Activated gamma-delta T cell treated with Interleukin-2 at 50 U/mL for 16 hours (primary cell): Measurements from ENCODE around the gene ARFIP1.
"Not testable (repeated sequence)": the region's sequence is repeated elsewhere in the genome, so short reads cannot be mapped to it uniquely, and the experiment has no call there.

Experiments used
- DNase-seq: peaks from one replicate; pipeline ENCODE4 v3.0.0-alpha.2; 2020

ARFIP1 gene

DNA sequence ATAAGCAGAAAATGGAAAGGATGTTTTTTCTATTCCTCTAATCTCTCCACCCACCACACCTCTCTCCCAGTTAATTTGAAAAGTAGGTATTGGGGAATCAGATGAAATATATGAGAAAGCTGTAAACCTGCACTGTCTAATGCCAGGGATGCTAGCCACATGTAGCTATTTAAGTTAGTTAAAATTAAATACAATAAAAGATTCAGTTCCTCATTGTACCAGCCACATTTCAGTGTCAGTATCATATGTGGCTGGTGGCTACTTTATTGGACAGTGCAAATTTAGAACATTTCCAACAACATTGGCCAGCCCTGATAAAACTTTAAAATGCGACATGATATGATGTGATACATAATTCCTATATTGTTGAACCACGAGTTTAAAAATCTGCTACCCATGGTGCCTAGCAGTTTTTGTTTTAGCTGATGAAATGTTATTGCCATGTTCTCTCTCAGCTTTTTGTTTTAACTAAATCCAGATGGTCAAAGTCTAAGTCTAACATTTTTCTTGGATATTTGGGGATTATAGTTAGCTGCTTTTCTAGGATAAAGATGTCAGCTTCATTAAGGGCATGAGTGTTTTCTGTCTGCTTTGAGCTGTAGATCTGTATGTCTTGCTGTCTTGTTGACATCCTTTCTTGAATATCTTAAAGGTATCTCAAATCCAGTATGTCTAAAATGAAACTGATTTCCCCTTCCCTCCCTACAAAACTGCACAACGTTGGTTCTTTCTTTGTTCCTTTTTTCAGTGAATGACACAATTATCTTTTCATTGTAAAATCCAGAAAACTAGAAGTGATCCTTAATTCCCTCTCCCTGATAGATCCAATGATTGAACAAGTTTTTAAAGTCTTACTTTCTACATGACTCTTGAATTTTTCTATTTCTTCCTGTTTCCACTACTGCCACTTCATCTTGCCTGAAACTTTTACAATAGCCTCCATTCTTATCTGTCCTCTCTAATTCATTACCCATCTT is 6.2 kb downstream of the ARFIP1 start:
- DNase-seq: no peak

DNA sequence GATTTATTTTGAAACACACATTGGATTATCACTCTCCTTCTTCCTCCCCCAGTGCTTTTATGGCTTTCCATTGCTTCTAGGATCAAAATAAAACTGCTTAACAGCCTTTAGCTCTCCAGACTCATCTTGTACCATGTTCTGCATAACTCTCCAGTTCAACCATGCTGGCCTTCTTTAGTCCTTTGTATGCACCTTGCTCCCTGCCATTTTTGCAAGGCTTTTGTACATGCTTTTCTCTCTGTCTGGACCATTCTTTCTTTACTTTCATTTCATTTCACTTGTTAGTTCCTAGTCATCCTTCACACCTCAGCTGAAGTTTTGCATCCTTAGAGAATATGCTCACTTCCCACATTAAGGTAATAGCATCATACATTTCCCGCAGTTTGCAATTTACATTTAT is 6.9 kb downstream of the ARFIP1 start:
- DNase-seq: no peak

DNA sequence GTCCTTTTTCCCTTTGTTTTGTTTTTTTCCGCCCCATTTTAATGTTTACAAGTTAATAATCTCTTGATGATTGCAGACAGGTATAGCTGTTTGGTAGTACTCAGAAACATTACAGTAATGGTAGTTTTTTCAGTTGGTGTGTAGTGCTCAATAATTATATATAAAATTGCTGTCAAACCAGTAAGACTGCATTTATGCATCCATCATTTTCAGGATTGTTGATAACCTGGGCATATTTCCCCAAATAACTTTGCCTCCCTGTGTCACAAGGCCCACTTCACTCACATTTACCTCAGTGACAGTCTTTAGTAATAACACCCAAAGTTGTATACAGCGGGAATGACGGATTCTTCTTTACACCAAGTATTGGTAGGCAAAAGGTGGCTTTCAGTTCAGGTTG is 16.1 kb downstream of the ARFIP1 start:
- DNase-seq: no peak

- no peak for DNase-seq
These were observed 23.8 kb downstream of the ARFIP1 start for GRCh38 chr4:152803541-152803940.

DNA sequence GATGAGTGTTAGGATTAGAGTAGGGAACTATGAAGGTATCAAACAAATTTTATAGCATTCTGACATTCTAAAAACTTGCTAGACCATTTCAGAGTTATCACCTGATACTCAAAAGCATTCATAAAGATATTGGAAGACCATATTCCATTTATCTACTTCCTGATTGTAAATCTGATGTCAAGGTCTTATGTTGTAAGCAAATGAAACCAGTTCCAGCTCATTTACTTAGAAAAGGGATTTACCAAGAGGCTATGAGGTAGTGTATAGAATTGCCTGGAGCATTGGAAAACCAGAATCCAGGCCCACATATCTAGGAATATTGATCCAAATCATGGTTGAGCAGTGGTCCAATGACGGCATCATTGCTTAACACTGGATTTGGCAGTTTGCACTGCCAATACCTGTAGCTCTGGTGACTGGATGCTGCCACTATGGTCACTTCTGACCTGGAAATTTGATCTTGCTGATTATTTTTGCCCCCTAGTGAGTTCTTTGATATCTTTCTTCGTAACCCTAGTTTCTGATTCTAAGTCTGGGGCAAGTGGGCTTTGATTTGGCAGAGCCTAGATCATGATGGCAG is 25.4 kb downstream of the ARFIP1 start:
- DNase-seq: no peak

DNA sequence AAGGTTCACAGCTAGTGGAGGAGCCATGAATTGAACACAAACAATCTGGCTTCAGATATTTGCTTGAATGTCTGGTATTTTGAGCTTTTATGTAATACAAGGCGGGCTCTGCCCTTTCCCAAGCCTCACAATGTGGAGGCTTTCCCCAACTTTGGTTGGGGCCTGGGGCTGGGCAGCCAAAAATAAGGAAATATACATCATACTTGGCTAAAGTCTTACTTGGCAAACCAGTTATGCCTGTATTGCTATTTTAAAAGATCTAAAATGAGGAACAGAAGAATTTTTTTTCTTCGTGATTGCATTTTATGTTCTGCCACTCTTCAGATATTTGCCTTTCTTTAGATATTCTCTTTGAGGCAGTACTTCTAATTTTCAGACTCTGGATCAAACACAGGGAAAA is 26.1 kb downstream of the ARFIP1 start:
- DNase-seq: no peak

GRCh38 chr4:152806501-152807125 is 26.9 kb downstream of the ARFIP1 start:
- no peak for DNase-seq

DNA sequence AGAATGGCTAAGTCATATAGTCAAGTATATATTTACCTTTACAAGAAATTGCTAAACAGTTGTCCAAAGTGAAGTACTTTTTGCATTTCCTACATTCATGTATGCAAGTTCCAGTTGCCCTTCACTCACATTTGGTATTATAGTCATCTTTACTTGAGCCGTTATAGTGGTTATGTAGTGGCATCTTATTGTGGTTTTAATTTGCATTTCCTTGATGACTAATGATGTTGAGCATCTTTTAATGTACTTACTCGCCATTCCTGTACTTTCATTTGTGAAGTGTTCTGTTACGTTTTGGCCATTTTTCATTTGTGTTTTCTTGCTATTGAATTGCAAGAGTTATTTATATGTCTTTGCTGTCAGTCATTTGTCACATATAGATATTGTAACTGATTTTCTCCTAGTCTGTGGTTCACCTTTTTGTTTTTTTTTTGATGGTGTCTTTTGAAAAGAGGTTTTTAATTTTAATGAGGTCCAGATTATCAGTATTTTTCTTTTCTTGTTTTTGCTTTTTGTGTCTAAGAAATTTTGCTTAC is 27.6 kb downstream of the ARFIP1 start:
- DNase-seq: no peak

GRCh38 chr4:152808670-152809069 is 28.9 kb downstream of the ARFIP1 start:
- no peak for DNase-seq

- no peak for DNase-seq
These were observed 31.0 kb downstream of the ARFIP1 start for GRCh38 chr4:152810715-152811287.

DNA sequence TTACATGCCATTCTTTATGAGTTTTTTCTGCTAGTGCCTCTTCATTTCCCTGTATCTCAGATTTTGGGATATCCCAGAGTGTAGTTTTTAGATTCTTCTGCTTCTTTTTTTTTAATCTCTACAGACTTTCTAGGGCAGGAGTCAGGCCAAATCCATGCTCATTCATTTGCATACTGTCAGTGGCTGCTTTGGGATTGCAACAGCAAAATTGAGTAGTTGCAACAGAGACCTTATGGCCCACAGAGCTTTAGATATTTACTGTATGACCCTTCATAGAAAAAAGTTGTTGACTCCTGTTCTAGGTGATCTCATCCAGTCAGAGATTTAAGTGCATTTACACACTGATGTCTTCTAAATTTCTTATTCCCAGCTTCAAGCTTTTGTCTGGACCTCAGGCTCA is 35.3 kb downstream of the ARFIP1 start:
- no peak for DNase-seq

GRCh38 chr4:152817331-152817730 is 37.6 kb downstream of the ARFIP1 start:
- no peak for DNase-seq

- no peak for DNase-seq
These were observed 39.4 kb downstream of the ARFIP1 start for GRCh38 chr4:152819026-152819645.

DNA sequence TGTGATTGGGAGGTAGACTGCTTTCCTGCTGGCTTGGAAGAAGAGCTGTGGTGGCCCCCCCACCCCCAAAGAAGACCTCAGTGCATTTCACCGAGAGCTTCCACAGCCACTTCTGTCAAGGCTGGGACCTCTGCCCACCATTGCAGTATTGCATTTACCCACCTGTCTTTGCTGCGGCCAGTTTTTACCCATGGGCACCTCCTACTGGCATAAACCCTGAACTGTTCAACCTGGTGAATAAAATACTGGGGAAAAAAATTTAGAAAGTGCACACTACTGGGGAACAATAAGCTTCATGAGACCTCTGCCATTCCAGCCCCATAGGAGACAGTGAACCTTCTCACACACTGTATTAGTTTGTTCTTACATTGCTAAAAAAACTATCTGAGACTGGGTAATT is 40.3 kb downstream of the ARFIP1 start:
- no peak for DNase-seq

GRCh38 chr4:152822323-152822722 is 42.6 kb downstream of the ARFIP1 start:
- DNase-seq: no peak

DNA sequence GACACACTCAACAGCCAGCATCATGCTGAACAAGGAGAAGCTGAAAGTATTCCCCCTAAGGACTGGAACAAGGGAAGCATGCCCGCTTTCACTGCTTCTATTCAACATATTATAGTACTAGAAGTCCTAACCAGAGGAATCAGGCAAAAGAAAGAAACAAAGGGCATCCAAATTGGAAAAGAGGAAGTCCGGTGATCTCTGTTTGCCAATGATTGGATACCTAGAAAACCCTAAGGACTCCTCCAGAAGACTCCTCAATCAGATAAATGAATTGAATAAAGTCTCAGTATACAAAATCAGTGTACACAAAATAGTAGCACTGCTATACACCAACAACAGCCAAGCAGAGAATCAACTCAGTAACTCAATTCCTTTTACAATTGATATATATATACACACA is 44.8 kb downstream of the ARFIP1 start:
- DNase-seq: no peak

DNA sequence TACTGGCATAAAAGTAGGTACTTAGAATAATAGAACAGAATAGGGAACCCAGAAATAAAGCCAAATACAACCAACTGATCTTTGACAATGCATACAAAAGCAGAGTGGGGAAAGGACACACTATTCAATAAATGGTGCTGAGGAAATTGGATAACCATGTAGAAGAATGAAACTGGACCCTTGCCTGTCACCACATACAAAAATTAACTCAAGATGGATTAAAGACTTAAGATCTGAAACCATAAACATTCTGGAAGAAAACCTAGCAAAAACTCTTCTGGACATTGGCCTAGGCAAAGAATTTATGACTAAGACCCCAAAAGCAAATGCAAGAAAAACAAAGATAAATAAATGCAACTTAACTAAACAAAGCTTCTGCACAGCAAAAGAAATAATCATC is 45.6 kb downstream of the ARFIP1 start:
- no peak for DNase-seq

DNA sequence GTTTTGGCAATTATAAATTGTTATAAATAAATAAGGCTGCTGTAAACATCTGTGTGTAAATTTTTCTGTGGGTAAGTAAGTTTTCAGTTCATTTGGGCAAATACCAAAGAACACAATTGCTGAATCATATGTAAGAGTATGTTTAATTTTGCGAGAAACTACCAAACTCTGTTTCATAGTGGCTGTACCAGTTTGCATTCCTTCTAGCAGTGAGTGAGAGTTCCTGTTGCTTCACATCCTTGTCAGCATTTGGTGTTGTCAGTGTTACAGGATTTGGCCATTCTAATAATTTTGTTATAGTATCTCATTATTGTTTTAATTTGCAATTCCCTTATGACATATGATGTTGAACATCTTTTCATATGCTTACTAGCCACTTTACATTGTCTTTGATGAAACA is 48.4 kb downstream of the ARFIP1 start:
- DNase-seq: no peak

DNA sequence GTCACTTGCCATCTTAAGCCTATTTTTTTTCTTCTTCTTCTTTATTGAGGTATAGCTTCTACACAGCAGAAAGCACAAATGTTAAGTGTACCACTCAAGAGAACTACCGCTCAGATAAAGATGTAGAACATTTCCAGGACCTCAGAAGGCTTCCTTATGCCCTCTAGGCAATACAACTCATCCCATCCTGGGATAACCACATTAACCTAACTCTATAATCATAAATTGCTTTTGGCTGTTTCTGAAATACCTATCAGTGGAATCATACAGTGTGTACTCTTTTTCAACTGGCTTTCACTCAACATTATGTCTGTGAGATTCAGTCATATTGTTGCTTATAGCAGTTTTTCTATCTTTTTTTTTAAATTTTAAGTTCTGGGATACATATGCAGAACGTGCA is 51.7 kb downstream of the ARFIP1 start:
- DNase-seq: no peak

- no peak for DNase-seq
These were observed 57.2 kb downstream of the ARFIP1 start for GRCh38 chr4:152836936-152837335.

- DNase-seq: not testable (repeated sequence)
These were observed 60.0 kb downstream of the ARFIP1 start for GRCh38 chr4:152839729-152840128.

DNA sequence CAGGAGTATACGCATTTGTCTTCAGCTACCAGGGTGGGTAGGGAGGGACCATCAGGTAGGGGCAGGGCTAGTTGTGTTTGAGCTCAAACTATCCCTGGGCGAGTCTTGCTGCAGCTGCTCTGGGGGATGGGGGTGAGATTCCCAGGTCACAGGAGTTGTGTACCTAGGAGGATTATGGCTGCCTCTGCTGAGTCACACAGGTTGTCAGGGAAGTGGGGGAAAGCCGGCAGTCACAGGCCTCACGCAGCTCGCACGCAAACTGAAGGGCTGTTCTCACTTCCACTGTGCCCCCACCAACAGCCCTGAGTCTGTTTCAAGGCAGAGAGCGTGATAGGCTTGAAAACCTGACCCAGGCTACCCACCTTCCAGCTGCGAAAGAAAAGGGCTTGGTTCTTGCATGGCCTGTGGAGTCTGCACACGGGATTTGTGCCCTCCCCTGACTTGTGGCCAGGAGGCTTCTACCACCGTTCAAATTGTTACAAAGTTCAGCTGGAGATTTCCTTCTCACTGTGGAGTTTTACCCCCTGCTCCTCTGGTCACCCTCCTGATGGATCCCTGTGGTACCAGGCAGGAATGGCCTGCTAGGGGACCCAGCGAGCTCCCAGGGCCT is 63.8 kb downstream of the ARFIP1 start:
- DNase-seq: no peak
